Tibial artery (tissue), 4 donors: Measurements from ENCODE around the gene PCAT6.

Experiments
- DNase-seq, 2 donors: peaks; one replicate each; pipeline ENCODE4 v3.0.0-alpha.2; 2019
- H3K27ac ChIP-seq, 2 donors: fragments of 200-600 bp; sonication (generic) in 1 of 2; 1 replicate in 1 of 2; 2 replicates in 1 of 2; pipeline ENCODE4 v1.5.1; 2018 to 2019; ENCODE audit warnings: mild to moderate bottlenecking in 1 of 2
- H3K27me3 ChIP-seq, 2 donors: fragments of 200-600 bp; sonication (generic) in 1 of 2; one replicate each; pipeline versions ENCODE4 v1.5.1 to v1.6.0; 2016 to 2019
- H3K36me3 ChIP-seq, 3 donors: fragments of 200-600 bp; sonication (generic) in 2 of 3; one replicate each; pipeline ENCODE4 v1.5.1; 2016 to 2019; ENCODE audit warnings: mild to moderate bottlenecking in 2 of 3
- H3K4me1 ChIP-seq, 4 donors: fragments of 200-600 bp; sonication (generic) in 2 of 4; 1 replicate in 3 of 4; 2 replicates in 1 of 4; pipeline ENCODE4 v1.5.1; 2016 to 2019
- H3K4me3 ChIP-seq, 2 donors: fragments of 200-600 bp; sonication (generic) in 1 of 2; 1 replicate in 1 of 2; 2 replicates in 1 of 2; pipeline ENCODE4 v1.5.1; 2018 to 2019; ENCODE audit warnings: mild to moderate bottlenecking in 2 of 2
- H3K9me3 ChIP-seq, 3 donors: fragments of 200-600 bp; sonication (generic) in 1 of 3; one replicate each; pipeline ENCODE4 v1.5.1; 2016 to 2019
- CTCF ChIP-seq, 2 experiments: fragments of 200-600 bp in 1 of 2; fragments of 450-650 bp in 1 of 2; IDR thresholded peaks; one replicate each; pipeline ENCODE4 v1.5.1; 2017 to 2019; ENCODE audit warnings: antibody characterized with exemption in 2 of 2, mild to moderate bottlenecking in 1 of 2, moderate library complexity in 1 of 2
- intact Hi-C: fragments of 100-400 bp; cut with DNase I; formaldehyde crosslinking; loops from one replicate; pipeline ENCODE4 v1.15.0; 2023; ENCODE audit warnings: low total_unique reads

PCAT6 gene

GRCh38 chr1:202810615-202811295 is at the start of gene PCAT6:
Gene PCAT6 (plus strand): TSS chr1:202810954.
- H3K4me1 ChIP-seq = peaks cover 0 to 25% (median 19%) of the 10 kb centered on the region in 4 donors
- DNase-seq = peak; percentile 94 to 95
- H3K4me3 ChIP-seq = peak within 1 kb of the TSS; percentile 60 to 84
- H3K36me3 ChIP-seq = no peaks in the 10 kb centered on the region
- intact Hi-C loops = loop anchor here (10.0 kb wide), 1 partner anchor 54 kb away; no protein-coding TSS in a partner anchor
- peak in 1 of 2 experiments; percentile 4 for TF ChIP-seq CTCF (IDR thresholded peaks at IDR 0.05)
- no peaks in the 10 kb centered on the region for H3K9me3 ChIP-seq
- no peaks in the 10 kb centered on the region for H3K27me3 ChIP-seq
- H3K27ac ChIP-seq = peak within 1 kb of the TSS; percentile 65 to 72

- intact Hi-C loops = no loop called here
- peaks cover 56 to 91% (median 71%) of the 10 kb centered on the region in 3 donors for H3K36me3 ChIP-seq
- TF ChIP-seq CTCF (IDR thresholded peaks at IDR 0.05) = no peak
These were observed 48.7 kb upstream of the PCAT6 start for GRCh38 chr1:202762019-202762418.

GRCh38 chr1:202765721-202766120 is 45.0 kb upstream of the PCAT6 start:
- TF ChIP-seq CTCF (IDR thresholded peaks at IDR 0.05) = no peak
- intact Hi-C loops = no loop called here

More at GRCh38 chr1:202762019-202762418, 48.7 kb upstream of the PCAT6 start:
- H3K4me1 ChIP-seq = no peaks in the 10 kb centered on the region
- no peaks in the 10 kb centered on the region for H3K27me3 ChIP-seq
- DNase-seq = no peak
- no peak overlapping the region for H3K27ac ChIP-seq
- no peaks in the 10 kb centered on the region for H3K9me3 ChIP-seq
- H3K4me3 ChIP-seq = no peak overlapping the region

GRCh38 chr1:202770135-202770534 is 40.6 kb upstream of the PCAT6 start:
- peaks cover 21 to 68% (median 44%) of the 10 kb centered on the region in 3 donors for H3K36me3 ChIP-seq
- TF ChIP-seq CTCF (IDR thresholded peaks at IDR 0.05) = no peak
- H3K27ac ChIP-seq = no peak overlapping the region
- no peaks in the 10 kb centered on the region for H3K27me3 ChIP-seq
- no peak for DNase-seq
- no peaks in the 10 kb centered on the region for H3K4me1 ChIP-seq
- no peak overlapping the region for H3K4me3 ChIP-seq
- no peaks in the 10 kb centered on the region for H3K9me3 ChIP-seq
- intact Hi-C loops = no loop called here

More at GRCh38 chr1:202765721-202766120, 45.0 kb upstream of the PCAT6 start:
- DNase-seq = no peak
- Histone ChIP-seq H3K27me3 (no peaks in the 10 kb centered on the region), H3K9me3 (no peaks in the 10 kb centered on the region), H3K27ac (no peak overlapping the region), H3K4me1 (no peaks in the 10 kb centered on the region), H3K4me3 (no peak overlapping the region), H3K36me3 (peaks cover 29 to 73% (median 41%) of the 10 kb centered on the region in 3 donors)

GRCh38 chr1:202781180-202781579 is 29.6 kb upstream of the PCAT6 start:
- no peak for TF ChIP-seq CTCF (IDR thresholded peaks at IDR 0.05)
- H3K4me1 ChIP-seq = peaks cover 0 to 8% (median 2%) of the 10 kb centered on the region in 4 donors

More at GRCh38 chr1:202781180-202781579, 29.6 kb upstream of the PCAT6 start:
- Histone ChIP-seq H3K4me3 (no peak overlapping the region), H3K36me3 (peaks cover 0 to 7% (median under 1%) of the 10 kb centered on the region in 3 donors), H3K27me3 (no peaks in the 10 kb centered on the region), H3K9me3 (no peaks in the 10 kb centered on the region), H3K27ac (no peak overlapping the region)
- DNase-seq = no peak
- intact Hi-C loops = no loop called here
